ENCODE results near the gene SLC12A4.
"Not testable (repeated sequence)": the region's sequence is repeated elsewhere in the genome, so short reads cannot be mapped to it uniquely, and the experiment has no call there.

The SLC12A4 gene

DNA sequence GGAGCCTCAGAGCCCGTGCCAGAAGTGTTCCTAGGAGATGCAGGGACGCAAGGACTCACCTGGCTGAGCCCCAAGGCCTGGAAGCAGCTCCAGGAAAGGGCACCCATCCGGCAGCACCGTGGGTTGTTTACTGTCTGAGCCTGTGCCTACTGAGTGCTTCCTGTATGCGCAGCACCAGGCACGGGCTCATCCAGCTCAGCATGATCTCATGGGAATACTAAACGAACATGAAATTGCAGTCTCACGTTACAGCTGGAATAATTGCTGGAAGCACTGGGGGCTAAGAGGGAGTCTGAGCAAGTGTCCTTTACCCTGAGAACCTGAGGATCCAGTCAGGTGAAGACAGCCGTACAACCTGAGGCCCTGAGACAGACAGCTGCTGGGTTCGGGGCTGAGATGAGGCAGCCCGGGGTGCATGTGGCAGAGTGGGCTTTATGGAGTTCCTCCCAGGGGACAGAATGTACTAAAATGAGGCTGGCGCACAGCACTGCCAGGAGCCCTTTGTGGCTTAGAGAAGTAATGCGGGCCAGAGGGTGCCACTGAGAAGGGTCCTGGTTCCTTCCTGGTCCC lies 42.2 kb downstream of the SLC12A4 start:
- DNase-seq (ENCODE audit: low read depth in 2 of 2): no peak

DNA sequence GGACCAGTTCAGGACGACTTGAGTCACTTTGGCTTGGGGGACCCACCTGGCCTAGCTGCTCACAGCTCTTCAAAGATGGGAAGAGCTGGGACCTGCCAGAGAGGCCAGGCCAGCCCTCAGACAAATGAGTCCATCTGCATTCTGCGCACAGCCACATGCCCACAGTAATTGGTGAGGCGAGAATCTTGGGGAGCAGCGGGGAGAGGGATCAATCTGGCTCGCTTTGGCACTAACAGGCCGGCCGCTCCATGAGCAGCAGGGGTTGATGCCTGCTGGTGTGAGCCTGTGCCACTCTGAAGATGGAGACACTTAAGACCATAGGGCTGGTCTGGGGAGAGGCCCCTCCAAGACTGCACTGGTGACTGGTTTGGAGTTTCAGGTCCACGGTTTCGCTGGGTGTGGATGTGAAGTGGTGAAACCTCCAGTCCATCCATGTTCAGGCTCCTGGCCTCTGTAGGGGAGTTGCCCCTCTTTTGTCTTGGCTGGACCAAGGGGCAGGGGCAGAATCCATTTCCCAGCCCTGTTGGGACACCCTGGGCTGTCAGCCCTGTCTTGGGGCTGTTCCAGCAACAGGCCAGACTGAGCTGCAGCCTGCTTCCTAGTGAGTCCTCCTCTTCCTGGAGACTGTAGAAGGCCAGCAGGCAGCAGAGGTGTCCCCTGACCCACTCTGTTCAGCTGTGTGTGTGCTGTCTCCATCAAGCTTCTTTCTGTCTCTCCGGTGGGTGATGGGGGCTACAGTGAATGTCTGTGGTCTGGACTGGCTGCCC lies 44.1 kb downstream of the SLC12A4 start:
- DNase-seq (ENCODE audit: low read depth in 2 of 2): no peak

DNA sequence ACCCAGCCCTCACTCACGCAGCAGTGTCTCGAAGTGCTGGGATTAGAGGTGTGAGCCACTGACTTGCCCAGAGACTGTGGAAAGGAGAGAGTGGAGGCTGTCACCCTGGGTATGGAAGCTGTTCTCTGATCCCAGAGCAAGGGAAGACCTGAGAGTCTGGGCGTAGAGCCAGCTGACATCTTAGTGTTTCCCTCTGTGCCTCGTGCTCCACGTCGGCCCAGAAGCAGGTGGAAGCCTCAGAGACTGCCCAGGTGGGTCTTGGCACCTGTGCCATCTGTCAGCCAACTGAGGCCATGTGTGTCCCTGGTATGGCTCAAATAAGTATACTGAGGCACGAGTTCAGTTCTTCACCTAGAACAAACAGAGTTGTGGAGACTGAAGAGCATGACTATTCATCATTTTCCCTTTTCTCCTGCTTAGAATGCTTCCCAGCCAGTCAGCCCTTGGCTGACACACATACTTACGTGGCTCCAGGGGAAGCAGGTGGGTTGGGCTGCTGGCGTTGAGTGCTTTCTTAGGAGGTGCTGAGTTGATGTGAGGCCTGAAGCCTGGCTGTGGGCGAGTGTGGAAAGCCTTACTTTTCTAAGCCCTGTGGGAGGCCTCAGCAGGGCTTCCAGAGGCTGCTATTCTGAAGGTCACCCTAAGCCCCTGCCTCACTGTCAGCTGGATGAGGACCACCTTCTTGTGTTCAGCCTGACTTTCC lies 44.9 kb downstream of the SLC12A4 start:
- DNase-seq (ENCODE audit: low read depth in 2 of 2): no peak

DNA sequence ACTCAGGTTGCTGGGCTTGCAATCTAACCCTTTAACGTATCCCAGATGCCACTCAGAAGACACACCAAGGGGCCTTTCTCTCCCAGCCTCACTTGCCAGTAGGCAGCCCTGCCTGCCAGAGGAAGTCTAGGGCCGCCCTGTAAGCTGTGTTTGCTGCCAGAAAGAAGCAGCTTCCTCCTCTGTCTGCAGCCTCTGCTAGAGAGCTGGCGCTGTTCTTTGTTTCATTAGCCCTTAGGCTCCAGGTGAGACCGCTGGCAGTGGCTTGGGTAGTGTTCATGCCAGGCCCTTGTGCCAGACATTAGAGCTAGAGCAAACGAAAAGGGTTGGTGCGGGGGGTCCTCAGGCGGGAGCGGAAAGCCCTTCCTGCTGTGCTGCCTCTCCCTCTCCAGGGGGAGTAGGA lies 45.7 kb downstream of the SLC12A4 start:
- no peak for DNase-seq (ENCODE audit: low read depth in 2 of 2)

DNA sequence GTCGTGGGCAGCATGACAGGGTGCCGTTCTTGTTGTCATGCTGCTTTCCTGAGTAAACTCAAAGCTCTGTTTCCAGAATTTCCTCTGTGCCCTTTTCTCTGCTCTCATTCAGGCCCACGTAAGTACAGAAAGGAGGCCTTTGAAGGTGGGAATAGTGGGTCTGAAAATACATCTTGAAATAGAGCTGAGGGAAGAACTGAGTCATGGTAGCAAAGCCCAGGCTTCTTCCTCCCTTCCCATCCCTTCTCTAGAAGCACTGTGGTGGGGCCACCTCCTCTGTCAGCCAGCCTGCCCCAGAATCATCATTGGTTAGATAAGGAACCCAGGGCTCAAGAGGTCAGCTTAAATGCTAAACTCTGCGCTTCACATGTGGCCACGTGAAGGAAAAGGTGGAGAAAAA lies 46.2 kb downstream of the SLC12A4 start:
- DNase-seq (ENCODE audit: low read depth in 2 of 2): no peak

DNA sequence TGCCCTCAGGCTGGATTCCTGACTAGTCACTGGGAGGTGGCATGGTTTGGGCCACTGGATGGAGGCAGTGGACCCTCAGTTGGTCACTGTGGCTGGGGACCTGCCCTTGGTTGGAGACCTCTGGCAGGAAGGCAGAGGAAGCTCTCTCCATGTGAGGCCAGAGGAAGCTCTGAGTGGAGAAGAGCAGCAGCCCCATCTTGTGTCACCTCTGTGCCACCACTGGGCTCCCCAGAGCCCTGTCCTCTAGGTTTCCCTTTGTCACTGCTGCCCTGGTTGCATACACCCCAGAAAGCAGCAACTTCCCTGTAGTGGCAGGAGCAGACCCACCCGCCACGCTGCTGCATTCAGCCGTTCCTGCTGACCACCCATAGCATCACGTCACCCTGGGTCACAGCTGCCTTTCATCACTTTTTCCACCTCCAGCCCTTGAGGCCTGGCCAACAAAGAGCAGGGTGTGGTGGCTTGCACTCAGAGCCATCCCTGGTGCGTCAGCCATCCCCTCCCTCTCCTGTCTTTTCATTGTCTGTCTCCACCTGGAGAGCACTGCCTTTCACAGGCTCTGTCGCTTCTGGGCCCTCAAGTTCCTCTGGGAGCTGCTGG lies 48.7 kb downstream of the SLC12A4 start:
- DNase-seq (ENCODE audit: low read depth in 2 of 2): no peak

DNA sequence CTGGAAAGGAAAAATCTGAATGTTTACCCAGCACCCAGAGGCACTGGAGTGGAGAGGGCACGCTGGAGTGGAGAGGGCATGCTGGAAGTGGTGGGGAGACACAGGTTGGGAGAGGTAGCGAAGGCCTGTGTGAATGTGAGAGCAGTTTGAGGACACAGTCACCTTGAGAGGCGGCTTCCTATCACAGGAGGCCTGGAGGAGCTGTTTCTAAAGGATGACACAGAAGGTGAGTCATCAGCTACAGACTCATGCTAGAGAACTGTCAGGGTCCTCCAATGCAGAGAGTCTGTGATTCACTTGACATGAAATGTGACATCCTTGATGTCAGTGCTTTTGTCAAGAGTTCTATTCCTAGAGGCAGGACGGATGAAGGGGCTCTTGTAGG lies 50.6 kb downstream of the SLC12A4 start:
- DNase-seq (ENCODE audit: low read depth in 2 of 2): peak in 1 of 2 donors; percentile 31

DNA sequence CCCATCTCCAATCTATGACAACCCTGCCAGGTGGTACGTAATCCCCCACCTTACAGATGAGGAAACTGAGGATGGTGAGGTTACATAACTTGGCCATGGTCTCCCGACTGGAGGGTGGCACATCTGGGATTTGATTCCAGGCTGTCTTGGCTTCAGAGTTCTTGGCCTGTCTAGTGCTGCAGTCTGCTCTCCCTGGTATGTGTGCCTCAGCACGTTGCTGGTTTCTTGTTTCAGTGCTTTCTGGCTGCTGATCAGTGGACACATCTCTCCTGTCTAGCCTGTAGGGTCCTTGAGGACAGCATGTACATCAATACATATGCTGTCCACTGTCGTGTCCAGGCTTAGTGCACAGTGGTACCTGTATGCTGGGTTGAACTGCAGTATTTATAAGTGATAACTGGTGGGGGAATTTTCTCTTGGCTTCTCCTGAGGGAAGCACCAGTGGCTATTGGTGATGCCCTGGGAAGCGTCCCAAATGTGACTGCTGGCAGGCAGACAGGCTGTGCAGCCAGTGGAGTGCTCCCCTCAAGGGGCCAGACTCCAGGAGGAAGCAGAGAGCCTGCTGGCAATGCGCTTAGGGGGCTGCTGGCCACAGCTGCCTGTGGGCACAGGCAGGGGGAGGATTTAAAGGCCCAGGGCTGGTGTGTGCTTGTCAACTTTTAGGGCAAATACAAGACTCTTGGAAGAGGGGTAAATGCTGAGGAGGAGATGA lies 51.1 kb downstream of the SLC12A4 start:
- DNase-seq (ENCODE audit: low read depth in 2 of 2): no peak

DNA sequence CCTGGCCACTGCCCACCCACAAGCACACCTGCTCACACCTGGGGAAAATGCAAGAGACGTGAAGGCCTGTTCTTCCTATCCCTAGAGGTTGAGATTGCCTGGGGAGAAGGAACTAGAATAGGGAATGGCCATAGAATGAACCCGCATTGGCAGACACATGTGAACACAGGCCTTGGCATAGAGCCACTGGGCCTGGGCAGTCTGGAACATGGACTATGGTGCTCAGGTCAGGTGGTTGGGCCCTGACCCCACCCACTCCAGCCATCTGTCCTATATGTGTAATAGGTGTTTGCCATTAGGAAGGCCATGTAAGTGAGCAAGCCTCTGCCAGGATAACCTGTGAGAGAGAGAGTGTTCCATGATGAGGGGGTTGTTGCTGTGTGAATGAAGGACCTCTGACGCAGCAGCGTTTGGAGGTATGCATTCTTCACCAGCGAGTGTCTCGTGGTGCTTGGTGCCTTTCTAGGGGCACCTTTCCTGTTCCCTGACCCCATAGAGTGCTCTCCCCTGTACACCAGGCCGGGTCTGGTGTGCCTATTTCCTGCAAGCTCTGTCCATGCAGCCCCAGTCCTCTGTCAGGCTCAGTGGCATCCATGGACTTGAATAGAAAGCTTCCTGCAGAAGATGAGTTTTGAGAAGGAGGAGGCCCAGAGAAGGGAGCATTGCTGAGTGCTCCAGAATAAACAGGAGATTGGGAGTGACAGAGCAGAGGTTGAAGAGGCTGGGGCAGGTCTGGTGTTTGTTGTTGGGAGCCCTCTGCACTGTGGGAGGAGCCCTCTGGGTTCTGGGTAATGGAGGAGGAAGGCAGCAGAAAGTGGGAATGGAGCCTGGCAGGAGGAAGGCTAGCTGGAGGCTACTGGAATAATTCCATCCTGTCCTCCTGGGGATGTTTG lies 52.4 kb downstream of the SLC12A4 start:
- no peak for DNase-seq (ENCODE audit: low read depth in 2 of 2)

DNA sequence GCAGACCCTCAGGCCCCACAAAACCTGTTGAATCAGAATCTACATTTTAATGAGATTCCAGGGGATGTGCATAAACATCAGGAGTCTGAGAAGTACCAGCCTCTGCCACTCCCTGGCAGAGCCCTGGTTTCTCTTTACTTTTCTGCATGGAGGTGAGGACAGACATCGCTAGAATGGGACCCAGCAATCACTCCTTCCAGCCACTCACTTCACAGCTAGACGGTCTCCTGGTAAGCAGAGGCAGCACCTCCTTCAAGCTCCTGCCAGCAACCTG lies 53.0 kb downstream of the SLC12A4 start:
- not testable (repeated sequence) for DNase-seq (ENCODE audit: low read depth in 2 of 2)

DNA sequence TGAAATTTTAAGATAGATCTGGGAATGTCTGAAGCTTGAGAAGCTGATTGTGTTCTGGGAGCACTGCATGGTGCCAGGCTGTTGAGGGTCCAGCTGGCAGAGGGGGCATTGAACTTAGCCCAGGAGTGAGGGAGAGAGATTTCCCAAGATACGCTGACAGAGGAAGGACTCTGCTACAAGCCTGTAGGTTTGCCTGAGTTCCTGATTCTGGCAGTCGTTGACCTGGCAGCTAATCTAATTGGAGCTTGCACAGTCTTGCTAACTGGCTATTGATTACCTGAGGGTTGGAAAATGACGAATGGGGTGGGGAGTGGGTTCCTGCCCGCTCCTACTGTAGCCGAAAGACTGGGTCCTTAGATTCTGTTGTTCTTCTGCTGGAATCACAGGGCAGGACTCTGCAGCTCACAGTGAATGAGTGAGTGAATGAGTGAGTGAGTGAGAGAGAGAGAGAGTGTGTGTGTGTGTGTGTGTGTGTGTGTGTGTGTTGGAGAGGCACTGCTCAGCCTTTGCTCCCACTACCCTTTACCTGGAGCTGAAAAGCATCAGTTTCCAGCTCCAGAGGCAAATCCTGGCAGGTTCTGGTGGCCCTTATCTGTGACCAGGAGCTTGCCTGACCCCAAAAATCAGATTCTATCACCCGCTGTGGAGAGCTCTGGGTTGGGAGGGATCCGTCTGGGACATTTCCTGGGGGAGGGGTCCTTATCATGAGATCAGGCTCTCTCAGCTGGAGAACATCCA lies 53.5 kb downstream of the SLC12A4 start:
- no peak for DNase-seq (ENCODE audit: low read depth in 2 of 2)

DNA sequence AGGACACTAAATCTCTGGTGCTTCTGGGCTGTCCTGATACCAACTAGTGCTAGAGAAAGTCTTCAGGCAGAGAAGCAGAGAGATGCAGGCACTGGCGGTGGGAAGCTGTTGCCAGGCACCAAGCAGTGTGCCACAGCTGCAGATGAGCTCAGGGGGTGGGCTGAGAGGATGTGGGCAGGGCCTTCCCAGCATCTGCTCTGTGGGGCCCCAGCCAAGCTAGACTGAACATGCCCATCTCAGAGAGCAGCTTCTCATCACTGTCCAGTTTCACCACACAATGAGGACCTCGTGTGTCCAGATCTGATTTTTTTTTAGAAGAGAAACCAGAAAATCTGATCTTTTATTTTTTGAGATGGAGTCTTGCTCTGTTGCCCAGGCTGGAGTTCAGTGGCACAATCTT lies 58.3 kb downstream of the SLC12A4 start:
- DNase-seq (ENCODE audit: low read depth in 2 of 2): no peak

DNA sequence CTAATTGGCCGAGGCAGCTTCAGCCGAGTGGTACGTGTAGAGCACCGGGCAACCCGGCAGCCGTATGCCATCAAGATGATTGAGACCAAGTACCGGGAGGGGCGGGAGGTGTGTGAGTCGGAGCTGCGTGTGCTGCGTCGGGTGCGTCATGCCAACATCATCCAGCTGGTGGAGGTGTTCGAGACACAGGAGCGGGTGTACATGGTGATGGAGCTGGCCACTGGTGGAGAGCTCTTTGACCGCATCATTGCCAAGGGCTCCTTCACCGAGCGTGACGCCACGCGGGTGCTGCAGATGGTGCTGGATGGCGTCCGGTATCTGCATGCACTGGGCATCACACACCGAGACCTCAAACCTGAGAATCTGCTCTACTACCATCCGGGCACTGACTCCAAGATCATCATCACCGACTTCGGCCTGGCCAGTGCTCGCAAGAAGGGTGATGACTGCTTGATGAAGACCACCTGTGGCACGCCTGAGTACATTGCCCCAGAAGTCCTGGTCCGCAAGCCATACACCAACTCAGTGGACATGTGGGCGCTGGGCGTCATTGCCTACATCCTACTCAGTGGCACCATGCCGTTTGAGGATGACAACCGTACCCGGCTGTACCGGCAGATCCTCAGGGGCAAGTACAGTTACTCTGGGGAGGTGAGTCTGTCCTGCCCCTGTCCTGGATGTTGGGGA lies 59.2 kb downstream of the SLC12A4 start:
- DNase-seq (ENCODE audit: low read depth in 2 of 2): no peak

DNA sequence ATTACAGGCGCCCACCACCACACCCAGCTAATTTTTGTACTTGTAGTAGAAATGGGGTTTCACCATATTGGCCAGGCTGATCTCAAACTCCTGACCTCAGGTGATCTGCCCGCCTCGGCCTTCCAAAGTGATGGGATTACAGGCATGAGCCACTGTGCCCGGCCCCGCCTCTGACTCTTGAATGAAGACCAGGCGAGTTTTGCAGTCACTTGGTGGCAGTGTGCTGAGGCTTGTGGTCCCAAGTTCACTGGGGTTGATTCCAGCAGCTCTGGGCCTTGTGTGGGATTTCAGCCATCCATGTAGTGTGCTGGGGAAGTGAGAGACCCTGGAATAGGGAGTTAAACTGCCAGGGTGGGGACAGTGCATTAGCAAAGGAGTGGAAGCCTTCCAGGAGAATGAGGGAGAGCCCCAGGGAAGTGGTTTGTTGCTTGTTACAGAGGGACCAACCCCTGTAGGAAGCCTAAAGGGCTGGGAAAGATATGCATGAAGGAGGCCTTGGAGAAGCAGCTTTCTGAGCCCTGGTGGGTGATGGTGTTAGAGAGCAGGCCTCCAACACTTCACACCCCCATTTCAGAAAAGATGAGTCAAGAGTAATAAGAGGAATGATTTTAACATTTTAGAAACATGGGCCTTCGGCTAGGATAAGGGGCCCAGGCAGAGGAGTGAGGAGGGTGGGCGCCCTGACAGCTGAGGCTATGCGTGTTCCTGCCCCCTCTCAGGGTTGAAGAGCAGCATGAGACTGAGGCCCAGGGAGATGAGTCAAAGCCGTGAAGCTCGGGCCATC lies 60.8 kb downstream of the SLC12A4 start:
- no peak for DNase-seq (ENCODE audit: low read depth in 2 of 2)

DNA sequence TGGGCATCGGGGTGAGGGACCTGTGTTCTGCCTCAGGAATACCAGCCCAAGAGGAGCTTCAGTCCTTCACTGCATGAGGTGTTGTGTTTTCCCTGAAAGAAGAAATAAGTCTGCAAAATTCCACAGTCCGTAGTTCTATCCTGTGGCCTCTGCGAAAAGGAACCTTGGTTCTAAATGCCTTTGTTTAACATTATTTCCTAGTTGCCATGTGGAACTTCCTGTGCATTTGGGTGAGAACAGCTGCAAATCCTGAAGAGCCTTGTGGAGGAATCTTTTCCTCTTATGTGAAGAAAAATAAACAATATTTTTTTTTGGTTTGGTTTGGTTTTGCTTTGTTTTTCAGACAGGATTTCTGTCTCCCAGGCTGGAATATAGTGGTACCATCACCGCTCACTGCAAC lies 65.6 kb downstream of the SLC12A4 start:
- no peak for DNase-seq (ENCODE audit: low read depth in 2 of 2)

DNA sequence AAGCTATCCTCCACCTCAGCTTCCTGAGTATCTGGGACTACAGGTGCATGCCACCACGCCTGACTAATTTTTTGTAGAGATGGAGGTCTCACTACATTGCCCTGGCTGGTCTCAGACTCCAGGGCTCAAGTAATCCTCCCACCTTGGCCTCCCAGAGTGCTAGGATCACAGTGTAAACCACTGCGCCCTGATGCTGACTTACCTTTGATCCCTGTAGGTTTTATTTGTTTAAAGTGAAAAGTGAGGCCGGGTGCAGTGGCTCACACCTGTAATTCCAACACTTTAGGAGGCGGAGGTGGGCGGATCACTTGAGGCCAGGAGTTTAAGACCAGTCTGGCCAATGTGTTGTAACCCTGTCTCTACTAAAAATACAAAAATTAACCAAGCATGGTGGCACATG lies 66.7 kb downstream of the SLC12A4 start:
- DNase-seq (ENCODE audit: low read depth in 2 of 2): no peak

DNA sequence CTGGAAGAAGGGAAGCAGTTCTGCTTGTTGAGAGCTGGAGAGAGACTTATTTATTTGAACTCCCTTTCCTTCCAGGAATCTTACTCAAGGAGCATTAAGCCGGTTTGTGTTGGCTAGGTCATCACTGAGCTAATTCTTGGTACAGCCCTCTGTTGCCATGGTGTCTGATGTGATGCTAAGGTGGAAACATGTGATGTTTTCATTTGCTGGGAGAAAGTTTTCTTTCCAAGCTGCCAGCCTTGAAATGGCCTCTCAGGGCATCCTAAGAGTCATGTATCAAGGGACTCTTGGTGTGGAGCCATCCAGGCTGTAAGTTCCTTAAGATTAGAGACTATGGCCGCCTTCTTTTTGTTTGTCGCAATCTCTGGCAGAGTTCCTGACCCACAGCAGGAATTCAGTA lies 71.2 kb downstream of the SLC12A4 start:
- no peak for DNase-seq (ENCODE audit: low read depth in 2 of 2)

DNA sequence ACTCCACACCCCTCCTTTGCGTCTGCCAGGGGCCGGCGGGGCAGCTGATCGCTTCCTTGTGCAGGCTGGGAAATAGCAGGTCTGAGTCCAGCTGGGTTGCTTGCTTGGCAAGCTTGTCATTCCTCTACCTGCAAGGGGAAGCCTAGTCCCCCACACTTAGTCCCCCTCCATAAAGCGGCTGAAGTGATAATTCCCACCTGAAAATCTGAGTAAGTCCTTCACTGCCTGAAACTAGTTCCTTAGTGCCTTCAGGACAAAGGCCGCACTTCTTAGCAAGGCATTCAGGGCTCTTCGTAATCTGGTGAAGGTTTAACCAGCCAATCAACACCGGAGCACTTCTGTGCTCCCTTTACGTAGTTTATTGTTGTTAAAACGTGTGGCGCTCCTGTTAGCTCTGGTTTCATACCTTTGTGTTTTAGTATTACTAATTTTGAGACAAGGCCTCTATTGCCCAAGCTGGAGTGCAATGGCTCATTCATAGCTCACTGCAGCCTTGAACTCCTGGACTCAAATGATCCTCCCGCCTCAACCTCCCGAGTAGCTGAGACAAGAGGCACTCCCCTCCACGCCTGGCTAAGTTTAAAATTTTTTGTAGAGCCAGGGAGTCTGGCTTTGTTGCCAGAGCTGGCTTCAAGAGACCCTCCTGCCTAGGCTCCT lies 74.6 kb downstream of the SLC12A4 start:
- no peak for DNase-seq (ENCODE audit: low read depth in 2 of 2)

Measured in activated CD8-positive, alpha-beta memory T cell treated with anti-CD3 and anti-CD28 coated beads for 4 hours (primary cell).